ENCODE results near the gene GNGT1. TPM values are rescaled to one million over a fixed set of nuclear protein-coding genes. Genes with fewer than 3 reads are reported as not detected.
"Not testable (repeated sequence)": the region's sequence is repeated elsewhere in the genome, so short reads cannot be mapped to it uniquely, and the experiment has no call there.

GNGT1 gene
- total RNA-seq, 1 donor from 2014 or later, result not detected

DNA sequence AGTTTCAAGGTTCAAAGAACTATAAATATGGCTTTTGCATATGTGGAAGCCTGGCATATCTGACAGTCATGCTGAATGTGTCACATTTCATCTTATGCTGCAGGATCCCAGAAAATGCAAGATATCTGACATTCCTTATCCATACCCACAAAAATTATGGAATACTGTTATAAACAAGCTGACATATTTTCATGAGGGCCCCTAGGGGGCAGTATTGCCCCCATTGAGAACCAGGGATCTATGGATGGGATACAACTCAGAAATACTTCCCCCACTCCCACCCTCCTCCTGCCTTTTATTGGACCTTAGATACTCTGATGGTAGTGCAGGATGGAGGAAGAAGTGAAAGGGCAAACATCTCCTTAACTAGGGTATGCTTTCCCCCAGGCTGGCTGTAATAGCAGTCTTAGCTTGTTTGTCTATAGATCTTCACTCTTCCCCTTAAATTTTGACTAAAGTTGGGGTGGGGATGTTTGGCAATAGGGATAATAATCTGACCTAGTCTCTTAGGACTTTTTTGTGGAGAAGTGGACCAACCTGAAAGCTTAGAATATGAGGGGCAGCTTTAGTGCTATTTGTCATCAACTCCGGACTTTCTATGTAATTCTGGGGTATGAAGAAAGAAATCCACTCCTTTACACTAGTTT is 3.5 kb upstream of the GNGT1 start:
- no peaks in the 10 kb centered on the region for H3K4me1 ChIP-seq
- H3F3A ChIP-seq (ENCODE audit: low read depth), result no peaks in the 10 kb centered on the region
- Mint-ChIP-seq H3K27me3 (ENCODE audit: insufficient read depth, low read depth) (no peaks in the 10 kb centered on the region), H3K27ac (no peak overlapping the region), H3K36me3 (no peaks in the 10 kb centered on the region), H3K4me1 (no peaks in the 10 kb centered on the region), H3K4me3 (no peak overlapping the region), H3K9me3 (no peaks in the 10 kb centered on the region)
- no peak overlapping the region for H3K4me2 ChIP-seq
- peak; percentile 62 for DNase-seq (ENCODE audit: low spot score)
- H3K36me3 ChIP-seq, result no peaks in the 10 kb centered on the region
- no peak overlapping the region for H3K4me3 ChIP-seq
- no peak overlapping the region for H3K9ac ChIP-seq
- no peak for TF ChIP-seq EZH2phosphoT487 (IDR thresholded peaks at IDR 0.05)
- TF ChIP-seq, protein P1, sequence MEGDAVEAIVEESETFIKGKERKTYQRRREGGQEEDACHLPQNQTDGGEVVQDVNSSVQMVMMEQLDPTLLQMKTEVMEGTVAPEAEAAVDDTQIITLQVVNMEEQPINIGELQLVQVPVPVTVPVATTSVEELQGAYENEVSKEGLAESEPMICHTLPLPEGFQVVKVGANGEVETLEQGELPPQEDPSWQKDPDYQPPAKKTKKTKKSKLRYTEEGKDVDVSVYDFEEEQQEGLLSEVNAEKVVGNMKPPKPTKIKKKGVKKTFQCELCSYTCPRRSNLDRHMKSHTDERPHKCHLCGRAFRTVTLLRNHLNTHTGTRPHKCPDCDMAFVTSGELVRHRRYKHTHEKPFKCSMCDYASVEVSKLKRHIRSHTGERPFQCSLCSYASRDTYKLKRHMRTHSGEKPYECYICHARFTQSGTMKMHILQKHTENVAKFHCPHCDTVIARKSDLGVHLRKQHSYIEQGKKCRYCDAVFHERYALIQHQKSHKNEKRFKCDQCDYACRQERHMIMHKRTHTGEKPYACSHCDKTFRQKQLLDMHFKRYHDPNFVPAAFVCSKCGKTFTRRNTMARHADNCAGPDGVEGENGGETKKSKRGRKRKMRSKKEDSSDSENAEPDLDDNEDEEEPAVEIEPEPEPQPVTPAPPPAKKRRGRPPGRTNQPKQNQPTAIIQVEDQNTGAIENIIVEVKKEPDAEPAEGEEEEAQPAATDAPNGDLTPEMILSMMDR (IDR thresholded peaks at IDR 0.05), result peak; percentile 94
- H3K27ac ChIP-seq, result no peak overlapping the region
- no peaks in the 10 kb centered on the region for H3K79me2 ChIP-seq (ENCODE audit: low read depth)
- no peaks in the 10 kb centered on the region for H4K20me1 ChIP-seq (ENCODE audit: low read depth)
- no peaks in the 10 kb centered on the region for H3K27me3 ChIP-seq
- H3K9me3 ChIP-seq (ENCODE audit: low read depth), result no peaks in the 10 kb centered on the region
- no peak overlapping the region for H2AFZ ChIP-seq (replicated peaks)

DNA sequence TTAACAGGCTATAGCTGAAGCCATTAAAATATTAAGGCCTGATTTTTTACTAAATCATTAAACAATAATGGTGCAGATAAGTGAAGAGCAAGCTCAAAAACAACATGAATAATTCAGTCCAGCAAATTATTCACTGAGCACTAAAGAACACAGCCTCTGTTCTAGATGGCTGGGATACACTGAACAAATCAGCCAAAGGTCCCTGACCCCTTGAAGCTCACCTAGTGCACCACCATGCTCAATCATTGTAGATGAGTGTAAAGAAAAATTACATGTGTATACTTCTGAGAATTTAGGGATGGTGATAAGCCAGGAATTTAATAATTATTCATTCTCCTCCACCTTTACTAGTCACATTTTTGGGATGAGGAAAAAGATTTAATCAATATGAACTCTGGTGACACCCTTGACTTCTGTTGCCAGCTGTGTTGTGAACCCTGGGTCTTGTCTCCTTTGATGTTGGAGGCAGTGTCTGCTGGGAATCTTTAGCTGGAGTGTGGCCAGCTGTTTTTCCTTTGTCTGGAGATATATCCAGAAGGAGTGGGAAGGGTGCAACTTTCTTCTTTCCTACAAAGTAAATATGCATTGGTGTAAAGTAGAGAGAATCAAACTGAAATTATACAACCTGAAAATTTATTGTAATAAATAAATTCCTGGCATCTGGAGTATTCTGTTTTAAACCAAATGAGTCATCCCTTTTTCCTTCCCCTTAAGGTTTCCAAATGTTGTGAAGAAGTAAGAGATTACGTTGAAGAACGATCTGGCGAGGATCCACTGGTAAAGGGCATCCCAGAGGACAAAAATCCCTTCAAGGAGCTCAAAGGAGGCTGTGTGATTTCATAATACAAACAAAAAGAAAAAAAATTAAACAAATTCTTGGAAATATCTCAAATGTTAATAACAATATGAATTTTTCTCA is 4.0 kb downstream of the GNGT1 start:
- peak overlapping the region; percentile 51 for H3K27ac Mint-ChIP-seq
- no peak overlapping the region for H3K4me2 ChIP-seq
- H3K4me1 ChIP-seq, result no peaks in the 10 kb centered on the region
- H4K20me1 ChIP-seq (ENCODE audit: low read depth), result no peaks in the 10 kb centered on the region
- no peak overlapping the region for H2AFZ ChIP-seq (replicated peaks)
- H3K27me3 Mint-ChIP-seq (ENCODE audit: insufficient read depth, low read depth), result no peaks in the 10 kb centered on the region
- H3K4me3 Mint-ChIP-seq, result no peak overlapping the region
- TF ChIP-seq, protein P1 (IDR thresholded peaks at IDR 0.05), result no peak
- TF ChIP-seq EZH2 (IDR thresholded peaks at IDR 0.05), result no peak
- TF ChIP-seq EZH2phosphoT487 (IDR thresholded peaks at IDR 0.05), result no peak
- no peaks in the 10 kb centered on the region for H3K9me3 ChIP-seq (ENCODE audit: low read depth)
- H3K9ac ChIP-seq, result no peak overlapping the region
- no peaks in the 10 kb centered on the region for H3K36me3 ChIP-seq
- no peaks in the 10 kb centered on the region for H3K9me3 Mint-ChIP-seq
- H3K27ac ChIP-seq, result no peak overlapping the region
- no peak for DNase-seq (ENCODE audit: low spot score)
- no peak overlapping the region for H3K4me3 ChIP-seq
- H3K79me2 ChIP-seq (ENCODE audit: low read depth), result no peaks in the 10 kb centered on the region
- peaks cover 10% of the 10 kb centered on the region for H3K4me1 Mint-ChIP-seq
- no peaks in the 10 kb centered on the region for H3K36me3 Mint-ChIP-seq
- no peaks in the 10 kb centered on the region for H3F3A ChIP-seq (ENCODE audit: low read depth)
- no peaks in the 10 kb centered on the region for H3K27me3 ChIP-seq

DNA sequence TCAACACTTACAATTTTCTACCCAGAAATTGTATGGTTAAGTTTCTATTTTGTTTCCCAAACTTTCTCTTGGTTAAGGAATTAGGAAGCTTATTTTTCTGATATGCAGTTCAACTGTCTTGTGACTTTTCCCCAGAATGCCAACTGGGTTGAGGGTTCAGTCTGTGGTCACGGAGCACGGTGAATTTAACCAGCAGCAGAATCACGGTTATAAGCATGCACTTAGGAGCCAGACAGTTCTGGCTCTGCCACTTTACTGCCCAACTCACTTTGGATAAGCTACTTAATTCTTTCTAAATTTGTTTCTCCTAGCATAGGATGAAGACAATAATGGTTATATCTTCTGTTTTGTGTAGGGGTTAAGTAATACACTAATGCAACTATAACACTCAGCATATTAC is 4.9 kb downstream of the GNGT1 start:
- H3K4me2 ChIP-seq, H3K9me3 Mint-ChIP-seq, H3K4me3 Mint-ChIP-seq: not testable (repeated sequence)

DNA sequence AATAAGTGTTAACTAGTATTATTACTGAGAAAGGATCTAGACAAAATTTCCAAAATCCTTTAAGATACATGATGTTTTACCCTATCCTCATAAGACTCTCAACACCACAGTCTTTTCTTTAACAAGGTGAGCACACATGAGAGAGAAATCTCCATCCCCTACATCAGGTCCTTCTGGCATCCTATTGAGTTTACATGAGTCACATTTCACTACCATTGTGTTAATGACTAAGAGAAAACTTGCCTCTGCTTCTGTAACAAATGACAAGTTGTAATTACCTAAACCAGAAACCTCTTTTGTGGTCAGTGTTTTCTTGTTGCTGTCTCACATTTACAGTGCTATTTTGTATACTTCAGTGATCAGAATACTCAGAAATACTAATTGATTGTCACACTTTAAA is 5.3 kb downstream of the GNGT1 start:
- not testable (repeated sequence) for H3K9me3 ChIP-seq (ENCODE audit: low read depth); DNase-seq (ENCODE audit: low spot score); H3K36me3 Mint-ChIP-seq; H3K36me3 ChIP-seq; H2AFZ ChIP-seq (replicated peaks); H3K9me3 Mint-ChIP-seq; H3K27ac Mint-ChIP-seq; H3K4me2 ChIP-seq; H3F3A ChIP-seq (ENCODE audit: low read depth); H3K4me1 ChIP-seq; H3K79me2 ChIP-seq (ENCODE audit: low read depth); H3K4me1 Mint-ChIP-seq; H3K27me3 Mint-ChIP-seq (ENCODE audit: insufficient read depth, low read depth); H3K27ac ChIP-seq; H3K4me3 Mint-ChIP-seq; H4K20me1 ChIP-seq (ENCODE audit: low read depth); H3K4me3 ChIP-seq; H3K27me3 ChIP-seq; H3K9ac ChIP-seq

More for the DNA sequence above, 4.9 kb downstream of the GNGT1 start:
- H3K79me2 ChIP-seq (ENCODE audit: low read depth); DNase-seq (ENCODE audit: low spot score); H3K36me3 Mint-ChIP-seq; H3K9ac ChIP-seq; H3K4me3 ChIP-seq; H3K27me3 Mint-ChIP-seq (ENCODE audit: insufficient read depth, low read depth); H3K4me1 ChIP-seq; H3K27ac Mint-ChIP-seq; H3K27ac ChIP-seq; H4K20me1 ChIP-seq (ENCODE audit: low read depth); H3K36me3 ChIP-seq; H3K9me3 ChIP-seq (ENCODE audit: low read depth); H2AFZ ChIP-seq (replicated peaks); H3K27me3 ChIP-seq; H3K4me1 Mint-ChIP-seq; H3F3A ChIP-seq (ENCODE audit: low read depth): not testable (repeated sequence)

Data from neural progenitor cell (in vitro differentiated cells).